Brain microvascular endothelial cell (primary cell): ENCODE data around the gene IFI44L.

Source experiments
- DNase-seq: peaks from one replicate; pipeline ENCODE4 v3.0.0-alpha.2; 2020
- H3K27ac ChIP-seq: fragments of 250-450 bp; sonication (Bioruptor Pico); 2 replicates; pipeline ENCODE4 v1.5.1; 2020; ENCODE audit warnings: mild to moderate bottlenecking, moderate library complexity
- H3K27me3 ChIP-seq: fragments of 250-450 bp; sonication (Bioruptor Pico); replicated peaks from 2 replicates; pipeline ENCODE4 v1.5.1; 2020; ENCODE audit warnings: mild to moderate bottlenecking
- H3K36me3 ChIP-seq: fragments of 250-450 bp; sonication (Bioruptor Pico); replicated peaks from 2 replicates; pipeline ENCODE4 v1.5.1; 2020; ENCODE audit warnings: mild to moderate bottlenecking
- H3K4me3 ChIP-seq: 2 replicates; pipeline ENCODE4 v1.5.1; 2011; ENCODE audit warnings: low read depth, mild to moderate bottlenecking, control low read depth, low read length, moderate library complexity
- in situ Hi-C: cut with HindIII; loops from 2 replicates; pipeline ENCODE4 v1.10.0; 2017; ENCODE audit warnings: low sequenced_read_pairs, low pct_ligation_motif_present
- TF ChIP-seq, protein P1 (sequence below): IDR thresholded peaks from 2 replicates; pipeline ENCODE4 v1.5.1; 2011; ENCODE audit warnings: low read depth, mild to moderate bottlenecking, moderate library complexity, low read length, control low read depth, inconsistent platforms; ENCODE audit errors: missing control alignments

Gene IFI44L

DNA sequence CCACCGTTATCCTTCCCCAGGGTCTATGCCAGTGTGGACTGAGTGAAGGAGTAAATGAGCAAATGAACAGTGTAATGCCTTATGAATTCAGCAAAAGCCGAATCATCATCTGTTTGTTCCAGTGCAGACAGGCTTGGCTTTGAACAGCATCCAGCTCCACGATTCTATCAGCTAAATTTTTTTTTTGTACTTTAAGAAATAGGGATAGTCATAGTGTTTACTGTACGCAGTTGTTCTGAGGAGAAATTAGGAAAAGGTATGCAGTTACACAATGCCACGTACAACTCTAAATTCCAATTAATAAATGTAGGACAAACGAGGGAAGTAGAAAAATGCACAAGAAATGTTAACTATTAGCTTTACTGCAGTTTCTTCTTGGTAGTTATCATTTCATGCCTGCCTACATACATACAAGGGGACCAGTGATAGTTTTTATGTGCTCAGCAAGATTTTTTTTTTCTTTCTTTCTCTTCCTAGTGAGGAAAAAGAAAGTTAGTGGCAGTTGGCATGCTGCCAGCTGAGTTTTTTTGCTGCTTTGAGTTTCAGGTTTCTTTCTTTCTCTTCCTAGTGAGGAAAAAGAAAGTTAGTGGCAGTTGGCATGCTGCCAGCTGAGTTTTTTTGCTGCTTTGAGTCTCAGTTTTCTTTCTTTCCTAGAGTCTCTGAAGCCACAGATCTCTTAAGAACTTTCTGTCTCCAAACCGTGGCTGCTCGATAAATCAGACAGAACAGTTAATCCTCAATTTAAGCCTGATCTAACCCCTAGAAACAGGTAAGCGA is at the start of gene IFI44L:
Gene IFI44L (plus strand): TSS at position 646 of the 777 bp plus-strand sequence. CDS start 7,468 bp downstream, outside the sequence.
- in situ Hi-C loops = no loop called here
- H3K36me3 ChIP-seq = no peaks in the 10 kb centered on the region
- no peaks in the 10 kb centered on the region for H3K27me3 ChIP-seq
- peak within 1 kb of the TSS; percentile 39 for H3K27ac ChIP-seq
- H3K4me3 ChIP-seq = peak within 1 kb of the TSS; percentile 31
- DNase-seq = peak; percentile 67
- TF ChIP-seq, protein P1, sequence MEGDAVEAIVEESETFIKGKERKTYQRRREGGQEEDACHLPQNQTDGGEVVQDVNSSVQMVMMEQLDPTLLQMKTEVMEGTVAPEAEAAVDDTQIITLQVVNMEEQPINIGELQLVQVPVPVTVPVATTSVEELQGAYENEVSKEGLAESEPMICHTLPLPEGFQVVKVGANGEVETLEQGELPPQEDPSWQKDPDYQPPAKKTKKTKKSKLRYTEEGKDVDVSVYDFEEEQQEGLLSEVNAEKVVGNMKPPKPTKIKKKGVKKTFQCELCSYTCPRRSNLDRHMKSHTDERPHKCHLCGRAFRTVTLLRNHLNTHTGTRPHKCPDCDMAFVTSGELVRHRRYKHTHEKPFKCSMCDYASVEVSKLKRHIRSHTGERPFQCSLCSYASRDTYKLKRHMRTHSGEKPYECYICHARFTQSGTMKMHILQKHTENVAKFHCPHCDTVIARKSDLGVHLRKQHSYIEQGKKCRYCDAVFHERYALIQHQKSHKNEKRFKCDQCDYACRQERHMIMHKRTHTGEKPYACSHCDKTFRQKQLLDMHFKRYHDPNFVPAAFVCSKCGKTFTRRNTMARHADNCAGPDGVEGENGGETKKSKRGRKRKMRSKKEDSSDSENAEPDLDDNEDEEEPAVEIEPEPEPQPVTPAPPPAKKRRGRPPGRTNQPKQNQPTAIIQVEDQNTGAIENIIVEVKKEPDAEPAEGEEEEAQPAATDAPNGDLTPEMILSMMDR = no peak

DNA sequence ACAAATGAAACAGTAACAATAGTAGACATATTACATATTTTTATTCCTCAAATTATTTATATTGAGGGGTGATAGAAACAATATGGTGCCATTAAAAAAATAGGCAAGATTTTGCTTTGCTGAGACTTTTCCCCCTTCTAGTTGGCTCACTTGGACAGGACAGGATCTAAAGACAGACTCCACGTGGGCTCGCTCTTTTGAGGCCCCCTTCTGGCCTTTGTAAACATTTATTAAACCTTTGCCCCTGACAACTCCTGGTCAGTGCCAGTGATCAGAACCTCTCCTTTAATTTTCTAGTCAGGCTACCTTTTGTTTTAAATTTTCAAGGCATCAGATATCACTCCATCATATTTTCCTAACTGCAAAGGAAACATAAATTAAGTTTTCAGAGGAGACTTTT is 49.7 kb upstream of the IFI44L start:
- TF ChIP-seq, protein P1 = peak; percentile 20
- DNase-seq = no peak
- in situ Hi-C loops = no loop called here
- H3K27me3 ChIP-seq = no peaks in the 10 kb centered on the region
- no peak overlapping the region for H3K4me3 ChIP-seq
- no peaks in the 10 kb centered on the region for H3K36me3 ChIP-seq
- H3K27ac ChIP-seq = no peak overlapping the region

DNA sequence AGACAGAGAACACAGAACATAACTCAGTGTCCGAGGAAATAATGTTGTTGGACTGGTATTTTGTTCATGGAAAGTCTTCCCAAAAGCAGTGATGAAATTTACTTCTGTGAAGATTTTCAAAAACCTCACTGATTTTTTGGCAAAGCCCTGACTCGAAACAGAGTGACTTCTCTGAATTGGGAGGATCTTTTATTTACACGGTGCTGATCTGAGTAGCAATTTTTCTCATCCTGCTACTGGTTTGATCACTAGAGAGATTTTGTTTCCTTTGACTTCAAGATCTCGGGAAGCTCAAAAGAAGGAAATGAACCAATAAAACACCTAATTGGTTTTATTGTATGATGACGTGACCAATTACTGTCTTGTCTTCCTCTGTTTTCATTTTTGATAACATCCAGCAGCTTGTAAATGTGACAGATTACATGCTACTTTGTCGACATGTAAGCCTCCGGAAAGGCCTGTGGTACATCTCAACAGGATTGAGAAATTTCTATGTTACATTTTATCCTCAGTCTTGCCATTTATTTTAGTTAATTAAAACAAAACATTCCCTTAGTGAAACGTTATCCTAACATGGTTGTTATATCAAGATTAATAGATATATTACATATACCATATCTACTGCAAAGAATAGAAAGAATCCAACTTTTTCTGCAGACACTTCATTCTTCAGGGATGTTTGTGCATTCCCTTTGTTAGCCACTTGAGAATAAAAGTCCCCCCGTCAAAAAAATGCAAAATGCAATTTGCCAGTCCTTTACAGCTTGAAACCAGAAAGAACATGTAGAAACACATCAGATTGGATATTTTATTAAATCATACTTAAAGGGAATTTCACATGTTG is 42.8 kb upstream of the IFI44L start:
- Histone ChIP-seq H3K4me3 (no peak overlapping the region), H3K36me3 (no peaks in the 10 kb centered on the region), H3K27ac (no peak overlapping the region), H3K27me3 (no peaks in the 10 kb centered on the region)
- TF ChIP-seq, protein P1 = no peak
- DNase-seq = no peak
- in situ Hi-C loops = no loop called here

DNA sequence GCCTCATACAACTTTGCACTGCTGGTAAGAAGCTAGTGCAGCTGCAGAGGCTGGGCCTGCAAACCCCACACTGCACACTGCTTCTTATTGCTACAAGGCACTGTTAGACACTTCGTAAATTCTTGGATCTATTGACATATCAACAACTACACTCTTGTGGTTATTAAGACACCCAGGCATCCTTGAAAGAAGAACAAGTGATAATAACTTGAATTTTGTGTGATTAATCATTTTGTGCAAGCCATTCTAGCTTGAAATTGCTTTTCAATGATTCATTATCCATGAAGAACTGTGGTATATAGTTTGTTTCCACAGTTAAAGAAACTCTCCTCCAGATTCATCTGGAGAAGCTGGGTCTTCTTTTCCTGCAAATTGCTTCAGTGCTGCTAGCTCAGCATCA is 33.7 kb upstream of the IFI44L start:
- TF ChIP-seq, protein P1 = no peak
- H3K27ac ChIP-seq = no peak overlapping the region
- H3K36me3 ChIP-seq = no peaks in the 10 kb centered on the region
- H3K27me3 ChIP-seq = no peaks in the 10 kb centered on the region
- DNase-seq = peak; percentile 14
- in situ Hi-C loops = no loop called here
- no peak overlapping the region for H3K4me3 ChIP-seq

DNA sequence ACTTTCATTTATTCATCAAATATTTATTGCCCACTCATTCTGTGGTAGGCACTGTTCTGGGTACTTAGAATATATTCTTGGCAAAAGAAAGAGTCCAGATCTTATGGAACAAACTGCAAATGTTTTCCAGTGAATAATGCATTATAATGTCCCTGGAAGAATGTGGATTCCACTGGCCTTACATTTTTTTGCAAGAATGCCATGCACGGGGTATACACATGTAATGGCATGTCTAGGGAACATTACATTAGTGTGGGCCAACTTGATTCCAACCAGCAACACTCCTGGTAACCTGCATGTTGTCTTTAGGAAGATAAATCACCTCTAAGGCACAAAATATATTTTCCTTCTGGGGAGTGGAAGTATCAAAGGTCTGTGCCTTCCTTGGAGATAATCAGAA is 33.0 kb upstream of the IFI44L start:
- Histone ChIP-seq H3K27me3 (no peaks in the 10 kb centered on the region), H3K27ac (no peak overlapping the region), H3K36me3 (no peaks in the 10 kb centered on the region), H3K4me3 (no peak overlapping the region)
- in situ Hi-C loops = no loop called here
- DNase-seq = no peak
- TF ChIP-seq, protein P1 = no peak
